H1 (cell line): Measurements from ENCODE around the gene EDDM3A.

Experiments used
- BCL11A ChIP-seq, 2 experiments: IDR thresholded peaks; one replicate each; pipeline ENCODE4 v1.6.1; 2011; ENCODE audit warnings: low read depth in 2 of 2, low read length in 2 of 2, mild to moderate bottlenecking in 2 of 2
- CBX8 ChIP-seq: fragments of 300-800, 300-1000 bp; sonication (generic); IDR thresholded peaks from 2 replicates; pipeline ENCODE4 v1.7.1; 2016; ENCODE audit warnings: low read depth, low read length, borderline replicate concordance
- EP300 ChIP-seq, 2 experiments: IDR thresholded peaks; 1 replicate in 1 of 2; 2 replicates in 1 of 2; pipeline ENCODE4 v1.6.1; 2011 to 2012; ENCODE audit warnings: low read depth in 2 of 2, low read length in 2 of 2, mild to moderate bottlenecking in 2 of 2, borderline replicate concordance in 1 of 2, inconsistent platforms in 1 of 2, moderate library complexity in 1 of 2
- EZH2 ChIP-seq: fragments of 200-600 bp; sonication (generic); IDR thresholded peaks from 2 replicates; pipeline ENCODE4 v1.7.1; 2012; ENCODE audit warnings: low read depth, mild to moderate bottlenecking, moderate library complexity, low read length, inconsistent platforms; ENCODE audit not compliant: severe bottlenecking
- POLR2A ChIP-seq, 2 experiments: IDR thresholded peaks; 1 replicate in 1 of 2; 2 replicates in 1 of 2; pipeline ENCODE4 v1.6.1; 2011; ENCODE audit warnings: low read depth in 2 of 2, low read length in 2 of 2, mild to moderate bottlenecking in 2 of 2; ENCODE audit errors: control extremely low read depth in 1 of 2
- POLR2AphosphoS5 ChIP-seq: IDR thresholded peaks from 2 replicates; pipeline ENCODE4 v1.6.1; 2011; ENCODE audit warnings: low read depth, low read length
- RAD21 ChIP-seq, 2 experiments: IDR thresholded peaks in 1 of 2; conservative IDR thresholded peaks in 1 of 2; 2 replicates each; pipeline ENCODE4 v1.6.1; 2011; ENCODE audit warnings: low read depth in 2 of 2, low read length in 2 of 2, improper control_type of control experiment in 1 of 2, inconsistent platforms in 1 of 2, mild to moderate bottlenecking in 1 of 2, moderate library complexity in 1 of 2
- SP1 ChIP-seq: IDR thresholded peaks from 2 replicates; pipeline ENCODE4 v1.6.1; 2011; ENCODE audit warnings: low read depth, low read length
- SRF ChIP-seq: IDR thresholded peaks from 2 replicates; pipeline ENCODE4 v1.6.1; 2011; ENCODE audit warnings: mild to moderate bottlenecking, low read depth, low read length, moderate library complexity
- TF ChIP-seq, protein P1 (sequence below), 3 experiments: IDR thresholded peaks; 1 replicate in 2 of 3; 2 replicates in 1 of 3; pipeline versions ENCODE4 v1.5.1 to v1.6.1; 2011; ENCODE audit warnings: low read length in 3 of 3, mild to moderate bottlenecking in 3 of 3, inconsistent platforms in 2 of 3, low read depth in 1 of 3, moderate library complexity in 1 of 3; ENCODE audit not compliant: insufficient read depth in 1 of 3; ENCODE audit errors: control extremely low read depth in 1 of 3
- TF ChIP-seq, protein P2 (sequence below): IDR thresholded peaks from 2 replicates; pipeline ENCODE4 v1.6.1; 2011; ENCODE audit warnings: low read depth, mild to moderate bottlenecking, low read length; ENCODE audit not compliant: insufficient read depth
- TF ChIP-seq, protein P3 (sequence below): IDR thresholded peaks from 2 replicates; pipeline ENCODE4 v1.6.1; 2012; ENCODE audit warnings: inconsistent platforms

GRCh38 chr14:20792556-20792955, 46.9 kb downstream of the EDDM3A start:
- TF ChIP-seq POLR2A (IDR thresholded peaks at IDR 0.05; ENCODE audit: control extremely low read depth in 1 of 2, low read depth in 2 of 2, low read length in 2 of 2), result no peak
- TF ChIP-seq, protein P1, sequence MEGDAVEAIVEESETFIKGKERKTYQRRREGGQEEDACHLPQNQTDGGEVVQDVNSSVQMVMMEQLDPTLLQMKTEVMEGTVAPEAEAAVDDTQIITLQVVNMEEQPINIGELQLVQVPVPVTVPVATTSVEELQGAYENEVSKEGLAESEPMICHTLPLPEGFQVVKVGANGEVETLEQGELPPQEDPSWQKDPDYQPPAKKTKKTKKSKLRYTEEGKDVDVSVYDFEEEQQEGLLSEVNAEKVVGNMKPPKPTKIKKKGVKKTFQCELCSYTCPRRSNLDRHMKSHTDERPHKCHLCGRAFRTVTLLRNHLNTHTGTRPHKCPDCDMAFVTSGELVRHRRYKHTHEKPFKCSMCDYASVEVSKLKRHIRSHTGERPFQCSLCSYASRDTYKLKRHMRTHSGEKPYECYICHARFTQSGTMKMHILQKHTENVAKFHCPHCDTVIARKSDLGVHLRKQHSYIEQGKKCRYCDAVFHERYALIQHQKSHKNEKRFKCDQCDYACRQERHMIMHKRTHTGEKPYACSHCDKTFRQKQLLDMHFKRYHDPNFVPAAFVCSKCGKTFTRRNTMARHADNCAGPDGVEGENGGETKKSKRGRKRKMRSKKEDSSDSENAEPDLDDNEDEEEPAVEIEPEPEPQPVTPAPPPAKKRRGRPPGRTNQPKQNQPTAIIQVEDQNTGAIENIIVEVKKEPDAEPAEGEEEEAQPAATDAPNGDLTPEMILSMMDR (IDR thresholded peaks at IDR 0.05; ENCODE audit: control extremely low read depth in 1 of 3, insufficient read depth in 1 of 3, low read depth in 1 of 3, low read length in 3 of 3), result no peak
- TF ChIP-seq POLR2AphosphoS5, result no peak
- no peak for TF ChIP-seq RAD21 (IDR thresholded peaks at IDR 0.05 in 1 of 2, conservative IDR thresholded peaks at IDR 0.05 in 1 of 2; ENCODE audit: low read depth in 2 of 2, low read length in 2 of 2)
- TF ChIP-seq SP1, result no peak
- no peak for TF ChIP-seq EZH2
- TF ChIP-seq BCL11A (IDR thresholded peaks at IDR 0.05; ENCODE audit: low read depth in 2 of 2, low read length in 2 of 2), result no peak
- TF ChIP-seq, protein P2, sequence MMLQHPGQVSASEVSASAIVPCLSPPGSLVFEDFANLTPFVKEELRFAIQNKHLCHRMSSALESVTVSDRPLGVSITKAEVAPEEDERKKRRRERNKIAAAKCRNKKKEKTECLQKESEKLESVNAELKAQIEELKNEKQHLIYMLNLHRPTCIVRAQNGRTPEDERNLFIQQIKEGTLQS, result no peak
- no peak for TF ChIP-seq EP300 (IDR thresholded peaks at IDR 0.05; ENCODE audit: borderline replicate concordance in 1 of 2, low read depth in 2 of 2, low read length in 2 of 2)
- TF ChIP-seq, protein P3, sequence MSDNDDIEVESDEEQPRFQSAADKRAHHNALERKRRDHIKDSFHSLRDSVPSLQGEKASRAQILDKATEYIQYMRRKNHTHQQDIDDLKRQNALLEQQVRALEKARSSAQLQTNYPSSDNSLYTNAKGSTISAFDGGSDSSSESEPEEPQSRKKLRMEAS, result no peak
- no peak for TF ChIP-seq CBX8
- no peak for TF ChIP-seq SRF
